Tibial artery (tissue), 4 donors: ENCODE results near the gene MIER1.
A peak's percentile ranks its signal among the peaks of the same experiment; 100 is the strongest.

ENCODE experiments used
- DNase-seq, 2 donors: peaks; one replicate each; pipeline ENCODE4 v3.0.0-alpha.2; 2019
- H3K27ac ChIP-seq, 2 donors: fragments of 200-600 bp; sonication (generic) in 1 of 2; 1 replicate in 1 of 2; 2 replicates in 1 of 2; pipeline ENCODE4 v1.5.1; 2018 to 2019; ENCODE audit warnings: mild to moderate bottlenecking in 1 of 2
- H3K27me3 ChIP-seq, 2 donors: fragments of 200-600 bp; sonication (generic) in 1 of 2; one replicate each; pipeline versions ENCODE4 v1.5.1 to v1.6.0; 2016 to 2019
- H3K36me3 ChIP-seq, 3 donors: fragments of 200-600 bp; sonication (generic) in 2 of 3; one replicate each; pipeline ENCODE4 v1.5.1; 2016 to 2019; ENCODE audit warnings: mild to moderate bottlenecking in 2 of 3
- H3K4me1 ChIP-seq, 4 donors: fragments of 200-600 bp; sonication (generic) in 2 of 4; 1 replicate in 3 of 4; 2 replicates in 1 of 4; pipeline ENCODE4 v1.5.1; 2016 to 2019
- H3K4me3 ChIP-seq, 2 donors: fragments of 200-600 bp; sonication (generic) in 1 of 2; 1 replicate in 1 of 2; 2 replicates in 1 of 2; pipeline ENCODE4 v1.5.1; 2018 to 2019; ENCODE audit warnings: mild to moderate bottlenecking in 2 of 2
- H3K9me3 ChIP-seq, 3 donors: fragments of 200-600 bp; sonication (generic) in 1 of 3; one replicate each; pipeline ENCODE4 v1.5.1; 2016 to 2019
- CTCF ChIP-seq, 2 experiments: fragments of 200-600 bp in 1 of 2; fragments of 450-650 bp in 1 of 2; IDR thresholded peaks; one replicate each; pipeline ENCODE4 v1.5.1; 2017 to 2019; ENCODE audit warnings: antibody characterized with exemption in 2 of 2, mild to moderate bottlenecking in 1 of 2, moderate library complexity in 1 of 2
- intact Hi-C: fragments of 100-400 bp; cut with DNase I; formaldehyde crosslinking; loops from one replicate; pipeline ENCODE4 v1.15.0; 2023; ENCODE audit warnings: low total_unique reads

The MIER1 gene

GRCh38 chr1:66938613-66939012 lies 13.8 kb downstream of the MIER1 start:
- DNase-seq, result no peak
- intact Hi-C loops, result no loop called here
- peaks cover 0 to 4% (median 0%) of the 10 kb centered on the region in 3 donors for H3K36me3 ChIP-seq
- no peak overlapping the region for H3K27ac ChIP-seq
- no peak for TF ChIP-seq CTCF (IDR thresholded peaks at IDR 0.05)
- no peaks in the 10 kb centered on the region for H3K27me3 ChIP-seq
- H3K4me3 ChIP-seq, result no peak overlapping the region
- H3K9me3 ChIP-seq, result no peaks in the 10 kb centered on the region
- H3K4me1 ChIP-seq, result peaks cover 0 to 78% (median 20%) of the 10 kb centered on the region in 4 donors

- Histone ChIP-seq H3K4me1 (peaks cover 0 to 75% (median 29%) of the 10 kb centered on the region in 4 donors), H3K4me3 (no peak overlapping the region), H3K27ac (no peak overlapping the region), H3K9me3 (no peaks in the 10 kb centered on the region), H3K36me3 (peaks cover 0 to 4% (median 0%) of the 10 kb centered on the region in 3 donors), H3K27me3 (no peaks in the 10 kb centered on the region)
- DNase-seq, result no peak
- intact Hi-C loops, result no loop called here
- TF ChIP-seq CTCF (IDR thresholded peaks at IDR 0.05), result no peak
These were observed 16.2 kb downstream of the MIER1 start for GRCh38 chr1:66940981-66941380.

GRCh38 chr1:66943361-66943969 lies 18.7 kb downstream of the MIER1 start:
- Histone ChIP-seq H3K4me1 (peaks cover 0 to 63% (median 24%) of the 10 kb centered on the region in 4 donors), H3K27me3 (no peaks in the 10 kb centered on the region), H3K36me3 (peaks cover 7 to 26% (median 22%) of the 10 kb centered on the region in 3 donors), H3K4me3 (no peak overlapping the region), H3K27ac (peak overlapping the region; percentile 65 to 74), H3K9me3 (no peaks in the 10 kb centered on the region)
- no peak for DNase-seq
- no peak for TF ChIP-seq CTCF (IDR thresholded peaks at IDR 0.05)
- intact Hi-C loops, result no loop called here

GRCh38 chr1:66944330-66945274 lies 19.8 kb downstream of the MIER1 start:
- intact Hi-C loops, result no loop called here
- no peak for TF ChIP-seq CTCF (IDR thresholded peaks at IDR 0.05)
- Histone ChIP-seq H3K27ac (peak overlapping the region; percentile 65 to 74), H3K4me1 (peaks cover 0 to 52% (median 22%) of the 10 kb centered on the region in 4 donors), H3K36me3 (peaks cover 12 to 33% (median 22%) of the 10 kb centered on the region in 3 donors), H3K9me3 (no peaks in the 10 kb centered on the region), H3K27me3 (no peaks in the 10 kb centered on the region), H3K4me3 (no peak overlapping the region)
- DNase-seq, result peak; percentile 79 to 87

GRCh38 chr1:66945316-66945715 lies 20.5 kb downstream of the MIER1 start:
- DNase-seq, result no peak
- peak overlapping the region; percentile 65 to 74 for H3K27ac ChIP-seq
- H3K4me3 ChIP-seq, result no peak overlapping the region
- H3K27me3 ChIP-seq, result no peaks in the 10 kb centered on the region
- no peak for TF ChIP-seq CTCF (IDR thresholded peaks at IDR 0.05)
- intact Hi-C loops, result no loop called here
- peaks cover 12 to 33% (median 22%) of the 10 kb centered on the region in 3 donors for H3K36me3 ChIP-seq
- H3K4me1 ChIP-seq, result peaks cover 0 to 45% (median 22%) of the 10 kb centered on the region in 4 donors
- no peaks in the 10 kb centered on the region for H3K9me3 ChIP-seq
